ENCODE measurements around the gene ZNF697. TPM values are rescaled to one million over a fixed set of nuclear protein-coding genes. Genes with fewer than 3 reads are reported as not detected.

ZNF697 gene
- total RNA-seq, 3 donors from 2014 or later (not counting 1 experiment from before 2014, with no cell fraction given): 0.09 to 0.45 TPM; not detected in 1

DNA sequence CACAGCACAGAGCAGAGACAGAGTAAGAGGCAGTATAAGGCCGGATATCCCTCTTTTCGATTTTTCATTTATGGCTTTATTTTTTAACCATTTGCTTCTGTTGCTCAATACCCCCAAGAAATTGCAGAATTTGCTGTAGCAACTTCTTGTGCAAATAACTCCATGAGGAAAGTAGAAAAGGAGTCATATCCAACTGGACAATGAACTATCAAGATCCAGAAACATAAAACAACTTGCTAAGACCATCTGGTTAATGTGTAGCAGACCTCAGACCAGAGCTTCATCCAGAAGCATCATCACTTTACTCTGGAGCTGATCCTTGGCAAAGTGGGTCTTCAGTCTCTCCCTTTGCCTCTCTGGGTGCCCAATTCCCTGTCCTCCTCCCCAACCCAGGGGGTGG lies 45.9 kb downstream of the ZNF697 start:
- 95% methylated on average over 2 of the region's 2 CpGs for WGBS (ENCODE audit: insufficient coverage)
- Histone ChIP-seq H3K27me3 (ENCODE audit: control insufficient read depth, insufficient read depth, low read length) (no peaks in the 10 kb centered on the region), H3K36me3 (ENCODE audit: control insufficient read depth, insufficient read depth, low read length) (no peaks in the 10 kb centered on the region), H3K9me3 (ENCODE audit: control insufficient read depth, insufficient read depth, low read length) (no peaks in the 10 kb centered on the region), H3K4me3 (ENCODE audit: low read length) (no peak overlapping the region), H3K4me1 (ENCODE audit: control insufficient read depth, insufficient read depth, low read length) (no peaks in the 10 kb centered on the region), H3K27ac (ENCODE audit: low read length) (no peak overlapping the region)
- DNase-seq (no peak), ATAC-seq (no peak)
- TF ChIP-seq, protein P1, sequence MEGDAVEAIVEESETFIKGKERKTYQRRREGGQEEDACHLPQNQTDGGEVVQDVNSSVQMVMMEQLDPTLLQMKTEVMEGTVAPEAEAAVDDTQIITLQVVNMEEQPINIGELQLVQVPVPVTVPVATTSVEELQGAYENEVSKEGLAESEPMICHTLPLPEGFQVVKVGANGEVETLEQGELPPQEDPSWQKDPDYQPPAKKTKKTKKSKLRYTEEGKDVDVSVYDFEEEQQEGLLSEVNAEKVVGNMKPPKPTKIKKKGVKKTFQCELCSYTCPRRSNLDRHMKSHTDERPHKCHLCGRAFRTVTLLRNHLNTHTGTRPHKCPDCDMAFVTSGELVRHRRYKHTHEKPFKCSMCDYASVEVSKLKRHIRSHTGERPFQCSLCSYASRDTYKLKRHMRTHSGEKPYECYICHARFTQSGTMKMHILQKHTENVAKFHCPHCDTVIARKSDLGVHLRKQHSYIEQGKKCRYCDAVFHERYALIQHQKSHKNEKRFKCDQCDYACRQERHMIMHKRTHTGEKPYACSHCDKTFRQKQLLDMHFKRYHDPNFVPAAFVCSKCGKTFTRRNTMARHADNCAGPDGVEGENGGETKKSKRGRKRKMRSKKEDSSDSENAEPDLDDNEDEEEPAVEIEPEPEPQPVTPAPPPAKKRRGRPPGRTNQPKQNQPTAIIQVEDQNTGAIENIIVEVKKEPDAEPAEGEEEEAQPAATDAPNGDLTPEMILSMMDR (IDR thresholded peaks at IDR 0.05): no peak
- intact Hi-C loops (cut with micrococcal nuclease): no loop called here
- no peaks in the 10 kb centered on the region for H3K36me3 Mint-ChIP-seq
- H3K9me3 Mint-ChIP-seq: no peaks in the 10 kb centered on the region
- no peak overlapping the region for H3K27ac Mint-ChIP-seq
- H3K4me3 Mint-ChIP-seq: no peak overlapping the region
- no peaks in the 10 kb centered on the region for H3K27me3 Mint-ChIP-seq (ENCODE audit: low read depth in 2 of 2)
- H3K4me1 Mint-ChIP-seq: no peaks in the 10 kb centered on the region

DNA sequence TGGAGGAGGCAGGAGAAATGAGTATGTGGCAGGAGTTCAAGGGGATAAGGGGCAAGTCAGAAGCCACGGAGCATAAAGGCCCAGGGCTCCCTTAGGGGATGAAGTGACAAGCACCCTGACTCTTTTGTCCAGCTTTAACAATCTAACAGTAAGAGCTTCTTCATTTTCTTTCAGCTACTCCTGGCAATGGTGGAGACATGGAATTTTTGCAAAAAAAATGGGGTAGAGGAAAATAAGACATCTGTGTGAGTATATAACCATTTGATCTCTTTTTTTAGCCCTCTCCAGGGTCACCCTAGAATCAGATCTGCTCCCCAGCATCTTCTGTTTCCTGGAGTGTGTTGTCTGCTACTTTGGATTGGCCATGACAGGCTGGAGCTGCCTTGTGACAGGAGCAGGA lies 47.1 kb downstream of the ZNF697 start:
- H3K27ac ChIP-seq (ENCODE audit: low read length): no peak overlapping the region
- H3K27ac Mint-ChIP-seq: no peak overlapping the region
- H3K36me3 Mint-ChIP-seq: no peaks in the 10 kb centered on the region
- no peak overlapping the region for H3K4me3 Mint-ChIP-seq
- H3K36me3 ChIP-seq (ENCODE audit: control insufficient read depth, insufficient read depth, low read length): no peaks in the 10 kb centered on the region
- H3K4me1 ChIP-seq (ENCODE audit: control insufficient read depth, insufficient read depth, low read length): no peaks in the 10 kb centered on the region
- no peaks in the 10 kb centered on the region for H3K4me1 Mint-ChIP-seq
- no peaks in the 10 kb centered on the region for H3K27me3 ChIP-seq (ENCODE audit: control insufficient read depth, insufficient read depth, low read length)
- WGBS (ENCODE audit: insufficient coverage): 73% methylated on average over 1 of the region's 1 CpG
- TF ChIP-seq, protein P1 (IDR thresholded peaks at IDR 0.05): no peak
- no peaks in the 10 kb centered on the region for H3K9me3 ChIP-seq (ENCODE audit: control insufficient read depth, insufficient read depth, low read length)
- ATAC-seq: no peak
- H3K9me3 Mint-ChIP-seq: no peaks in the 10 kb centered on the region
- intact Hi-C loops (cut with micrococcal nuclease): loop anchor here (1.0 kb wide), 1 partner anchor 42 kb away; no protein-coding TSS in a partner anchor
- H3K4me3 ChIP-seq (ENCODE audit: low read length): no peak overlapping the region
- DNase-seq: no peak
- peaks cover 0 to 2% of the 10 kb centered on the region in 2 donors for H3K27me3 Mint-ChIP-seq (ENCODE audit: low read depth in 2 of 2)

DNA sequence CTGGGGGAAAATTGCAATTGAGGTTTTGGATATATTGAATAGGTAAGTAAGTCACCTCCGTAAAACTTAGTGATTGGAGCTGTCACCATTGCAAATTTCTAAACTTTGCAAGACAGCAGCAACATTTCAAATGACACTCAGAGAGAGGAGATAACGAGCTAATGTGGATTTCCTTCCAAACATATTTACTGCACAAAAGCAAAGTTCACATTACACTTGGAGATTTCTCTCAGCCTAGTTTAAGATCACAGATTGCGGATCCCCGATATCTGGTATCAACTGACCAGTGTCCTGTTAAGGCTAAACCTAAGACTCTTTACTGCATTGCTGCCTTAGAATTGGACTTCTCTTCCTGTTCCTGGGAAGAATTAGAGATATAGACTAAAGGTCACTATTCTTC lies 47.5 kb downstream of the ZNF697 start:
- H3K9me3 ChIP-seq (ENCODE audit: control insufficient read depth, insufficient read depth, low read length): no peaks in the 10 kb centered on the region
- no peaks in the 10 kb centered on the region for H3K36me3 Mint-ChIP-seq
- TF ChIP-seq, protein P1 (IDR thresholded peaks at IDR 0.05): no peak
- no peak for DNase-seq
- no peaks in the 10 kb centered on the region for H3K4me1 ChIP-seq (ENCODE audit: control insufficient read depth, insufficient read depth, low read length)
- no peak overlapping the region for H3K4me3 ChIP-seq (ENCODE audit: low read length)
- peaks cover 0 to 4% of the 10 kb centered on the region in 2 donors for H3K27me3 Mint-ChIP-seq (ENCODE audit: low read depth in 2 of 2)
- no peaks in the 10 kb centered on the region for H3K9me3 Mint-ChIP-seq
- 96% methylated on average over 4 of the region's 4 CpGs for WGBS (ENCODE audit: insufficient coverage)
- H3K27ac ChIP-seq (ENCODE audit: low read length): no peak overlapping the region
- intact Hi-C loops (cut with micrococcal nuclease): loop anchor here (1.0 kb wide), 1 partner anchor 41 kb away; no protein-coding TSS in a partner anchor
- H3K27me3 ChIP-seq (ENCODE audit: control insufficient read depth, insufficient read depth, low read length): no peaks in the 10 kb centered on the region
- no peaks in the 10 kb centered on the region for H3K4me1 Mint-ChIP-seq
- no peak for ATAC-seq
- H3K27ac Mint-ChIP-seq: no peak overlapping the region
- H3K4me3 Mint-ChIP-seq: no peak overlapping the region
- no peaks in the 10 kb centered on the region for H3K36me3 ChIP-seq (ENCODE audit: control insufficient read depth, insufficient read depth, low read length)

DNA sequence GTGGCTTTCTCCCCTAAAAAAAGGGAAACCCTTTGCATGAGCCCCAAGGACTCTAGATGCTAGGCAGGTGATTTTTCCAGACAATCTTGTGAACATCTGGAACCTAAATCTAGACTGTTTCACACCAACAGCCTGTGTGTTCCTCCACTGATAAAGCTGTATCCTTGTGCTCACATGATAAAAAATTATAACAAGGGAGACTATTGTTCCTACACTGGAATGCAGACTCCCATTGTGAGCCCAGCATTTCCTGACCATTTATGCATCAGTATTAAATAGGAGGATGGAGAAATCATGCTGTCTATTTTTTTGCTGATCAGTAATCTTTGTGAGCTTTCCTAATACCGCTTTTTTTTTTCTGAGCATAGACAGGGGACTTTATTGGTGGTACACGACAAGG lies 52.5 kb downstream of the ZNF697 start:
- Histone ChIP-seq H3K27me3 (ENCODE audit: control insufficient read depth, insufficient read depth, low read length) (no peaks in the 10 kb centered on the region), H3K36me3 (ENCODE audit: control insufficient read depth, insufficient read depth, low read length) (no peaks in the 10 kb centered on the region), H3K27ac (ENCODE audit: low read length) (no peak overlapping the region), H3K9me3 (ENCODE audit: control insufficient read depth, insufficient read depth, low read length) (no peaks in the 10 kb centered on the region), H3K4me3 (ENCODE audit: low read length) (no peak overlapping the region), H3K4me1 (ENCODE audit: control insufficient read depth, insufficient read depth, low read length) (no peaks in the 10 kb centered on the region)
- H3K4me3 Mint-ChIP-seq: no peak overlapping the region
- H3K27me3 Mint-ChIP-seq (ENCODE audit: low read depth in 2 of 2): peaks cover 0 to 6% of the 10 kb centered on the region in 2 donors
- DNase-seq (no peak), ATAC-seq (no peak)
- no peaks in the 10 kb centered on the region for H3K4me1 Mint-ChIP-seq
- intact Hi-C loops (cut with micrococcal nuclease): no loop called here
- peaks cover 0 to 2% of the 10 kb centered on the region in 2 donors for H3K9me3 Mint-ChIP-seq
- no peaks in the 10 kb centered on the region for H3K36me3 Mint-ChIP-seq
- WGBS (ENCODE audit: insufficient coverage): 81% methylated on average over 2 of the region's 2 CpGs
- TF ChIP-seq, protein P1 (IDR thresholded peaks at IDR 0.05): no peak
- H3K27ac Mint-ChIP-seq: no peak overlapping the region
